ENCODE measurements around the gene KCNIP1.

The KCNIP1 gene

GRCh38 chr5:170473642-170474041 lies 30.2 kb upstream of the KCNIP1 start:
- no peaks in the 10 kb centered on the region for H3K27me3 ChIP-seq (ENCODE audit: control insufficient read depth, insufficient read depth, low read length)
- H3K27ac ChIP-seq (ENCODE audit: low read depth, low read length), result no peak overlapping the region
- no peaks in the 10 kb centered on the region for H3K36me3 ChIP-seq (ENCODE audit: control insufficient read depth, insufficient read depth, low read length)
- H3K9me3 ChIP-seq (ENCODE audit: control insufficient read depth, insufficient read depth, low read depth, low read length), result no peaks in the 10 kb centered on the region; the same call in 1 of the 2 replicates
- H3K9ac ChIP-seq (ENCODE audit: low read length), result no peak overlapping the region
- H3K4me3 ChIP-seq (ENCODE audit: low read depth, low read length), result no peak overlapping the region
- peaks cover 7% of the 10 kb centered on the region; the same call in 1 of the 2 replicates for H3K4me1 ChIP-seq (ENCODE audit: control insufficient read depth, insufficient read depth, low read length)

GRCh38 chr5:170474489-170475274 lies 29.1 kb upstream of the KCNIP1 start:
- Histone ChIP-seq H3K27ac (ENCODE audit: low read depth, low read length) (no peak overlapping the region), H3K4me1 (ENCODE audit: control insufficient read depth, insufficient read depth, low read length) (peaks cover 7% of the 10 kb centered on the region; the same call in 1 of the 2 replicates), H3K27me3 (ENCODE audit: control insufficient read depth, insufficient read depth, low read length) (no peaks in the 10 kb centered on the region), H3K9me3 (ENCODE audit: control insufficient read depth, insufficient read depth, low read depth, low read length) (no peaks in the 10 kb centered on the region; the same call in 1 of the 2 replicates), H3K9ac (ENCODE audit: low read length) (no peak overlapping the region), H3K4me3 (ENCODE audit: low read depth, low read length) (no peak overlapping the region), H3K36me3 (ENCODE audit: control insufficient read depth, insufficient read depth, low read length) (no peaks in the 10 kb centered on the region)

GRCh38 chr5:170475294-170476000 lies 28.4 kb upstream of the KCNIP1 start:
- no peak overlapping the region for H3K27ac ChIP-seq (ENCODE audit: low read depth, low read length)
- no peaks in the 10 kb centered on the region; the same call in 1 of the 2 replicates for H3K9me3 ChIP-seq (ENCODE audit: control insufficient read depth, insufficient read depth, low read depth, low read length)
- H3K36me3 ChIP-seq (ENCODE audit: control insufficient read depth, insufficient read depth, low read length), result no peaks in the 10 kb centered on the region
- no peak overlapping the region for H3K4me3 ChIP-seq (ENCODE audit: low read depth, low read length)
- no peaks in the 10 kb centered on the region for H3K27me3 ChIP-seq (ENCODE audit: control insufficient read depth, insufficient read depth, low read length)
- H3K4me1 ChIP-seq (ENCODE audit: control insufficient read depth, insufficient read depth, low read length), result peaks cover 7% of the 10 kb centered on the region; the same call in 1 of the 2 replicates
- H3K9ac ChIP-seq (ENCODE audit: low read length), result no peak overlapping the region

- Histone ChIP-seq H3K27ac (ENCODE audit: low read depth, low read length) (no peak overlapping the region), H3K9me3 (ENCODE audit: control insufficient read depth, insufficient read depth, low read depth, low read length) (no peaks in the 10 kb centered on the region; the same call in 1 of the 2 replicates), H3K27me3 (ENCODE audit: control insufficient read depth, insufficient read depth, low read length) (no peaks in the 10 kb centered on the region), H3K9ac (ENCODE audit: low read length) (no peak overlapping the region), H3K4me1 (ENCODE audit: control insufficient read depth, insufficient read depth, low read length) (peaks cover 7% of the 10 kb centered on the region; the same call in 1 of the 2 replicates), H3K36me3 (ENCODE audit: control insufficient read depth, insufficient read depth, low read length) (no peaks in the 10 kb centered on the region), H3K4me3 (ENCODE audit: low read depth, low read length) (no peak overlapping the region)
Measured at GRCh38 chr5:170476704-170477103, 27.1 kb upstream of the KCNIP1 start.

- Histone ChIP-seq H3K4me3 (ENCODE audit: low read depth, low read length) (no peak overlapping the region), H3K36me3 (ENCODE audit: control insufficient read depth, insufficient read depth, low read length) (no peaks in the 10 kb centered on the region), H3K27me3 (ENCODE audit: control insufficient read depth, insufficient read depth, low read length) (no peaks in the 10 kb centered on the region), H3K9ac (ENCODE audit: low read length) (no peak overlapping the region), H3K27ac (ENCODE audit: low read depth, low read length) (no peak overlapping the region), H3K9me3 (ENCODE audit: control insufficient read depth, insufficient read depth, low read depth, low read length) (no peaks in the 10 kb centered on the region; the same call in 1 of the 2 replicates), H3K4me1 (ENCODE audit: control insufficient read depth, insufficient read depth, low read length) (peaks cover 7% of the 10 kb centered on the region; the same call in 1 of the 2 replicates)
Measured at GRCh38 chr5:170477906-170478305, 25.9 kb upstream of the KCNIP1 start.

DNA sequence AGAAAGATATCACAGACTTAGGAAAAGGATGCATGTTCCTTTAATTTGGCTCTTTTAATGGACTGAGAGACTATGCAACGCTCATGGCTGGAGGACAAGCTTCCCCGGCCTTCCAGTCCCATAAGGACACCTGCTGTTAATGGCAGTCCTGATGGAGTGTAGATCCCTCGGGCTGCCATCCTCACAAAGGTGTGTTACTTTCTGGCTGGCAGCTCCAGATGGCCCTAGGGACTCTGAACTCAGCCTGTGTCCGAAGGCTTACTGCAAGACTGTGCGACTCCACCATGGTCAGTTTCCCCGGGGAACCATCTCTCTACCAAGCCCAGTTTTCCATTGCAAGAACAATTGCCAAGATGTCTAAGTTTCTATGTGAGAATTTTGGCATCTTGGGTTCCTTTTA lies 25.5 kb upstream of the KCNIP1 start:
- Histone ChIP-seq H3K27ac (ENCODE audit: low read depth, low read length) (no peak overlapping the region), H3K4me3 (ENCODE audit: low read depth, low read length) (no peak overlapping the region), H3K9me3 (ENCODE audit: control insufficient read depth, insufficient read depth, low read depth, low read length) (no peaks in the 10 kb centered on the region; the same call in 1 of the 2 replicates), H3K36me3 (ENCODE audit: control insufficient read depth, insufficient read depth, low read length) (no peaks in the 10 kb centered on the region), H3K27me3 (ENCODE audit: control insufficient read depth, insufficient read depth, low read length) (no peaks in the 10 kb centered on the region), H3K9ac (ENCODE audit: low read length) (no peak overlapping the region), H3K4me1 (ENCODE audit: control insufficient read depth, insufficient read depth, low read length) (peaks cover 7% of the 10 kb centered on the region; the same call in 1 of the 2 replicates)

- Histone ChIP-seq H3K27ac (ENCODE audit: low read depth, low read length) (no peak overlapping the region), H3K36me3 (ENCODE audit: control insufficient read depth, insufficient read depth, low read length) (no peaks in the 10 kb centered on the region), H3K4me3 (ENCODE audit: low read depth, low read length) (no peak overlapping the region), H3K9me3 (ENCODE audit: control insufficient read depth, insufficient read depth, low read depth, low read length) (no peaks in the 10 kb centered on the region; the same call in 1 of the 2 replicates), H3K9ac (ENCODE audit: low read length) (no peak overlapping the region), H3K27me3 (ENCODE audit: control insufficient read depth, insufficient read depth, low read length) (peaks cover 9% of the 10 kb centered on the region), H3K4me1 (ENCODE audit: control insufficient read depth, insufficient read depth, low read length) (0 out of 2 replicates have a peak, but pooled peaks cover 9% of the 10 kb centered on the region)
Measured at GRCh38 chr5:170479484-170479883, 24.3 kb upstream of the KCNIP1 start.

DNA sequence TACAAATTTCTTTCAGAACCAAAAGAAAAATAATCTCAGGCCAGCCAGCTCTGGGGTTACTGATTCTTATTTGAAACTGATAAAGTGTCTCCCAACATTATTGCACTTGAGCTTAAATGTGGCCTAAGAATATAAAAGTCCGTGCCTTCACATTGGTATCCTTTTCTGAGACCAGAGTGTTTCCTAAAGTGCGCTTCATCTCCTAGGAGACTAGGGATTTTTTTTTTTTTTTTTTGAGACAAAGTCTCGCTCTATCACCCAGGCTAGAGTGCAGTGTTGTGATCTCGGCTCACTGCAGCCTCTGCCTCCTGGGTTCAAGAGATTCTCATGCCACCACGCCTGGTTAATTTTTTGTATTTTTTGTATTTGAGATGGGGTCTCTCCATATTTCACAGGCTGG lies 23.6 kb upstream of the KCNIP1 start:
- H3K4me1 ChIP-seq (ENCODE audit: control insufficient read depth, insufficient read depth, low read length), result 0 out of 2 replicates have a peak, but pooled peaks cover 10% of the 10 kb centered on the region
- H3K36me3 ChIP-seq (ENCODE audit: control insufficient read depth, insufficient read depth, low read length), result no peaks in the 10 kb centered on the region
- H3K27me3 ChIP-seq (ENCODE audit: control insufficient read depth, insufficient read depth, low read length), result peaks cover 12% of the 10 kb centered on the region
- no peak overlapping the region for H3K9ac ChIP-seq (ENCODE audit: low read length)
- no peak overlapping the region for H3K4me3 ChIP-seq (ENCODE audit: low read depth, low read length)
- no peaks in the 10 kb centered on the region for H3K9me3 ChIP-seq (ENCODE audit: control insufficient read depth, insufficient read depth, low read depth, low read length)
- H3K27ac ChIP-seq (ENCODE audit: low read depth, low read length), result no peak overlapping the region

DNA sequence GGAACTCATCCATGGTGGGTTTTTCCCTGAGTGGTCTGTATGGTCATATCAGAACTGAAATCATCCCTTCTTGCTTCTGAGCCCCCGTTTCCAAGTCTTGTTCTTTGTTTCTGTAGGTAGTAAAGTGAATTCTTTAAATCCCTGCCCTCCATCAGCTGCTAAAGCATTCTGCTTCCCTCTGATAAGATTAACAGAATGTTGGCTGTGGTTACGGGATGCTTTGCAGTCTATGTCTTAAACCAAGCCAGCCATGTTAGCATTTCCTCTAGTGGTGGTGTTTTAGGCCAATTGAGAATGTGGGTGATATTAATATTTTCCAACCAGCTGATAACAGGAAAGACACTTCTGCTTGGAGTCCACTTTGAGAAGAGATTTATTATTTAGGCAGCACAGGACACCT lies 22.0 kb upstream of the KCNIP1 start:
- H3K27me3 ChIP-seq (ENCODE audit: control insufficient read depth, insufficient read depth, low read length), result peaks cover 12% of the 10 kb centered on the region
- H3K9ac ChIP-seq (ENCODE audit: low read length), result no peak overlapping the region
- H3K27ac ChIP-seq (ENCODE audit: low read depth, low read length), result no peak overlapping the region
- H3K4me3 ChIP-seq (ENCODE audit: low read depth, low read length), result no peak overlapping the region
- 0 out of 2 replicates have a peak, but pooled peaks cover 7% of the 10 kb centered on the region for H3K4me1 ChIP-seq (ENCODE audit: control insufficient read depth, insufficient read depth, low read length)
- H3K9me3 ChIP-seq (ENCODE audit: control insufficient read depth, insufficient read depth, low read depth, low read length), result no peaks in the 10 kb centered on the region
- H3K36me3 ChIP-seq (ENCODE audit: control insufficient read depth, insufficient read depth, low read length), result no peaks in the 10 kb centered on the region

- Histone ChIP-seq H3K27me3 (ENCODE audit: control insufficient read depth, insufficient read depth, low read length) (peaks cover 12% of the 10 kb centered on the region), H3K27ac (ENCODE audit: low read depth, low read length) (no peak overlapping the region), H3K9ac (ENCODE audit: low read length) (no peak overlapping the region), H3K4me1 (ENCODE audit: control insufficient read depth, insufficient read depth, low read length) (0 out of 2 replicates have a peak, but pooled peaks cover 7% of the 10 kb centered on the region), H3K36me3 (ENCODE audit: control insufficient read depth, insufficient read depth, low read length) (no peaks in the 10 kb centered on the region), H3K4me3 (ENCODE audit: low read depth, low read length) (no peak overlapping the region), H3K9me3 (ENCODE audit: control insufficient read depth, insufficient read depth, low read depth, low read length) (no peaks in the 10 kb centered on the region)
Measured at GRCh38 chr5:170482511-170482910, 21.3 kb upstream of the KCNIP1 start.
